ENCODE data around the gene PACSIN3. TPM values are rescaled to one million over a fixed set of nuclear protein-coding genes. Genes with fewer than 3 reads are reported as not detected.

Gene PACSIN3
- polyA plus RNA-seq, 1 experiment: 15.3 TPM

GRCh38 chr11:47233051-47233450 is 46.8 kb upstream of the PACSIN3 start:
- DNase-seq (ENCODE audit: low read depth, low spot score): no peak
- CTCF ChIA-PET: interaction anchor here (0.5 to 3.5 kb wide), 9 partner anchors 11 to 391 kb away, joined by 3 to 30 read pairs (median 4); partner anchors contain the start of genes ACP2 and NR1H3
- Histone ChIP-seq H3K27ac (ENCODE audit: low read depth, low read length) (no peak overlapping the region), H3K4me3 (ENCODE audit: low read depth, low read length) (no peak overlapping the region), H3K27me3 (ENCODE audit: control insufficient read depth, insufficient read depth, low read length) (no peaks in the 10 kb centered on the region), H3K9me3 (ENCODE audit: control insufficient read depth, insufficient read depth, low read length) (no peaks in the 10 kb centered on the region)
- POLR2A ChIA-PET: interaction anchor here (1.3 kb wide), 2 partner anchors 16 to 18 kb away, joined by 3 read pairs; partner anchors contain the start of genes ACP2 and DDB2
- TF ChIP-seq CTCF (IDR thresholded peaks at IDR 0.05; ENCODE audit: low read depth, low read length): no peak

- no peak for TF ChIP-seq CTCF (IDR thresholded peaks at IDR 0.05; ENCODE audit: low read depth, low read length)
- no peak overlapping the region for H3K27ac ChIP-seq (ENCODE audit: low read depth, low read length)
- ChIA-PET POLR2A (interaction anchor here (0.7 kb wide), 1 partner anchor 49 kb away, joined by 8 read pairs; no protein-coding TSS in a partner anchor), CTCF (interaction anchor here (1.3 kb wide), 1 partner anchor 30 kb away, joined by 4 read pairs; no protein-coding TSS in a partner anchor)
- H3K27me3 ChIP-seq (ENCODE audit: control insufficient read depth, insufficient read depth, low read length): no peaks in the 10 kb centered on the region
- H3K9me3 ChIP-seq (ENCODE audit: control insufficient read depth, insufficient read depth, low read length): no peaks in the 10 kb centered on the region
- no peak for DNase-seq (ENCODE audit: low read depth, low spot score)
- no peak overlapping the region for H3K4me3 ChIP-seq (ENCODE audit: low read depth, low read length)
Observed at GRCh38 chr11:47229161-47229560, 42.9 kb upstream of the PACSIN3 start.

- Histone ChIP-seq H3K9me3 (ENCODE audit: control insufficient read depth, insufficient read depth, low read length) (no peaks in the 10 kb centered on the region), H3K27me3 (ENCODE audit: control insufficient read depth, insufficient read depth, low read length) (no peaks in the 10 kb centered on the region), H3K27ac (ENCODE audit: low read depth, low read length) (no peak overlapping the region), H3K4me3 (ENCODE audit: low read depth, low read length) (no peak overlapping the region)
- DNase-seq (ENCODE audit: low read depth, low spot score): no peak
- ChIA-PET POLR2A (interaction anchor here (0.7 kb wide), 1 partner anchor 33 kb away, joined by 4 read pairs; no protein-coding TSS in a partner anchor), CTCF (no interaction called here)
- TF ChIP-seq CTCF (IDR thresholded peaks at IDR 0.05; ENCODE audit: low read depth, low read length): no peak
Observed at GRCh38 chr11:47225552-47226400, 39.5 kb upstream of the PACSIN3 start.

- Histone ChIP-seq H3K27me3 (ENCODE audit: control insufficient read depth, insufficient read depth, low read length) (no peaks in the 10 kb centered on the region), H3K4me3 (ENCODE audit: low read depth, low read length) (no peak overlapping the region), H3K27ac (ENCODE audit: low read depth, low read length) (no peak overlapping the region), H3K9me3 (ENCODE audit: control insufficient read depth, insufficient read depth, low read length) (no peaks in the 10 kb centered on the region)
- no peak for DNase-seq (ENCODE audit: low read depth, low spot score)
- no peak for TF ChIP-seq CTCF (IDR thresholded peaks at IDR 0.05; ENCODE audit: low read depth, low read length)
- ChIA-PET CTCF (no interaction called here), POLR2A (no interaction called here)
Observed at GRCh38 chr11:47222696-47223095, 36.5 kb upstream of the PACSIN3 start.

GRCh38 chr11:47220401-47220821 is 34.2 kb upstream of the PACSIN3 start:
- CTCF ChIA-PET: interaction anchor here (0.7 to 1.9 kb wide), 5 partner anchors 14 to 135 kb away, joined by 3 to 7 read pairs (median 4); partner anchors contain the start of gene NR1H3
- Histone ChIP-seq H3K27me3 (ENCODE audit: control insufficient read depth, insufficient read depth, low read length) (no peaks in the 10 kb centered on the region), H3K9me3 (ENCODE audit: control insufficient read depth, insufficient read depth, low read length) (no peaks in the 10 kb centered on the region), H3K27ac (ENCODE audit: low read depth, low read length) (peak overlapping the region; percentile 52), H3K4me3 (ENCODE audit: low read depth, low read length) (no peak overlapping the region)
- no peak for DNase-seq (ENCODE audit: low read depth, low spot score)
- no peak for TF ChIP-seq CTCF (IDR thresholded peaks at IDR 0.05; ENCODE audit: low read depth, low read length)
- POLR2A ChIA-PET: interaction anchor here (0.8 to 1.2 kb wide), 4 partner anchors 17 to 31 kb away, joined by 3 to 6 read pairs (median 4); partner anchors contain the start of gene ACP2

Data from AG04450 (cell line).